AG08396 (cell line): ENCODE results near the gene PRPH.
"Not testable (repeated sequence)": the region's sequence is repeated elsewhere in the genome, so short reads cannot be mapped to it uniquely, and the experiment has no call there.

Source experiments
- DNase-seq: peaks from one replicate; pipeline ENCODE4 v3.0.0; 2012; ENCODE audit warnings: low spot score, mixed read lengths

Gene PRPH

DNA sequence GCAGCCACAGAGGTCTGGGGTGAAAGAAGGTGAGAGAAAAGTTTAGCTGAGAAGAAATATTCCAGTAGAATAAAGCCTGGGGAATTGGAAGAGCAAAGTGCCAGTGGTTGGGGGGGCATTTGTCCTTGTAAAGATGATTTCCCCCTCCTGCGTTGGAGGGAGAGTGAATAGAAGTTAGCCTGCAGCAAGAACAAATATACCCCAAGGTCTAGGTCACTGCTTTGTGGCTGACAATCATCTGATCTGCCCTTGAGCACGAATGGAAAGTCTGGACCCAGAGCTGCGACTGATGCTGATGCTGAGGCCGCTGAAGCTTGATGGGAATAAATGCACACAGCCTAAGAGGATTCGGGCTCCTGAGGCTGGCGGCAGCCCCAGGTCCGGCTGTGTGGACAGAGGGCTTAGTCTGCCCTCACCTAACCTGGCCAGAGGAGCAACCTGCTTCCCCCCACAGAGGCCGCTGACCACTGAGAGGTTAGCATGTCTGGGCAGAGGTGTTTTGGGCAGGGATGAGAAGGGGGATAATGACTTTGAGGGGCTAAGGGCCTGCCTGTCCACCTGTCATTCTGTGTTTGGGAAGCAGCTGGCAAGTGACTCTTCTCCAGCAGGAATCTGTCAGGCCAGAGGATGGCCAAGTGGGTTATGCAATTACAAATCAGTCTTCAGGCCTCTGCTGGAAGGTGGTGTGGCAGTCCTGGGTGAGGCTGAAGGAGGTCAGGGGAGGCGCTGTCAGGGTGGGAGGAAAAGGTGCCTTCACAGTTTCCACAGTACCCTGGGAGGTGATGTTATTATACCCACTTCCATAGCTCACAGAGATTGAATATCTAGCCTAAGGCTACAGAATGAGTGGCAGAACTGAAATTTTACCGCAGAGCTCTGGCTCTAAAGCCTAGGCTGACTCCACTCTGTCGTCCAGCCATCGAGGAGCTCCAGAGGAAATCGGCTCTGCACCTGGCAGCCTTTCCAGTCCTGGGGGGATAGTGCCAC is 18.4 kb upstream of the PRPH start:
- DNase-seq, result no peak

DNA sequence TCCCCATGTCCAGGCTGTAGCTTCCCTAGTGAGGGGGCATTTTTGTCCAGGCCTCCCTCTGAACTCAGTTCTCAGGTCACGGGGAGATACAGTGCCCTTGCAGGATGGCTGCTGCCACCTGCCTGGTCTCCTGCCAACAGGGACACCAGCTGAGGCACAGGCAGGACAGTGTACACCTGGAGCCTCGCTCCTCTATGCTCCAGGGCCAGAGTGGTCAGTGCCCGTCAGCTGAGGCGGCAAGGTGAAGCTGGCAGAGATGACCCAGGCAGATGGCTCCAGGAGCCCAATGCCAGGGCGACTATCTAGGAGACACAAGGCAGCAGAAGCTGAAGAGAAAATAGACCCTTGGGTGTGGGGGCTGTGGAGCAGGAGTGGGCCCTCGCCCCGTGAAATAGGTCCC is 17.5 kb upstream of the PRPH start:
- no peak for DNase-seq

DNA sequence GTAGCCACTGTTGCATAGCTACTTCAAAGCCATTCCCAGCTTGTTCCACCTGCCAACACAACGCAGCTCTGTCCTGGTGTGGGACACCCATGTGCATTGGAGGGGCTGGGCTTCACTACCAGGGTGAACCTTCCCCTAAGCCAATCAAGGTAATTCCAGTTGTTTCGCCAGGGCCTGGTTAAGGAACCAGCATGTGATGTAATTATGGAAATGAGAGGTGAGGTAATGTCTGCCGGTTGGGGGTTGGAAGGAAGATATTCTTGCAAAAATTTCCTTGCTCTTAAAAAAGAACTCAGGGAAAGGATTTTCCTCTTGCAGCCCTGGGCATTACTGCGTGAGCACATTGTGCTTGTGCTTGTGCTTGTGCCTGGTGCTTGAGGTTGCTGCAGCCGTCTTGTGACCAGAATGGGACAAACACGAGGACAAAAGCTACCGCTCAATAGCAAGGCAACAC is 15.2 kb upstream of the PRPH start:
- DNase-seq, result no peak

DNA sequence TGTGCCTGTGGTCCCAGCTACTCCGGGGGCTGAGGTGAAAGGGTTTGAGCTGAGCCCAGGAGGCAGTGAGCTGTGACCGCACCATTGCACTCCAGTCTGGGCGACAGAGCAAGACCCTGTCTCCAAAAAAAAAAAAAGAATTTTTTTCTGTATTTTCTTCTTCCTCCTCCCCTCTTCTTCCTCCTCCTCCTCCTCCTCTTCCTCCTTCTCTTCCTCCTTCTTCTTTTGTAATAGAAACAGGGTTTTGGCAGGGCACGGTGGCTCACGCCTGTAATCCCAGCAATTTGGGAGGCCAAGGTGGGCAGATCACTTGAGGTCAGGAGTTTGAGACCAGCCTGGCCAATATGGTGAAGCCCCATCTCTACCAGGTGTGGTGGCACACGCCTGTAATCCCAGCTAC is 14.4 kb upstream of the PRPH start:
- not testable (repeated sequence) for DNase-seq

DNA sequence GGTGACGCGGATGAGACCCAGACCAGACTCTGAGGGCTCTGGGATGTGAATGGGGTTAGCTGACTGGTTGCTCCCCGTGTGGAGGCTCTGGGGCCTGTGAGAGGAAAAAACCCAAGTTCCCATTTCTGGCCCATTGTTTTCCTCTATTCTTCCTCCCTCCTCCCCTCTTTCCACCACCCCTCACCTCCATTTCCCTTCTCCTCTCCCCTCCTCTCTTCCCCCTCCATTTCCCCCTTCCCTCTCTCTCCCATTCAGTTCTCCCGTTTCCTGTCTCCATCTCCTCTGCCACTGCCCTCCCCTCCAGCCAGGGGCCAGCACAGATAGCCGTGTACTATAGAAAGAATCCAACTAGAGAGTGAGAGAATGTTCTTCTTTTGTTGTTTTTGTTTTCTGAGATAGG is 12.6 kb upstream of the PRPH start:
- DNase-seq, result no peak

DNA sequence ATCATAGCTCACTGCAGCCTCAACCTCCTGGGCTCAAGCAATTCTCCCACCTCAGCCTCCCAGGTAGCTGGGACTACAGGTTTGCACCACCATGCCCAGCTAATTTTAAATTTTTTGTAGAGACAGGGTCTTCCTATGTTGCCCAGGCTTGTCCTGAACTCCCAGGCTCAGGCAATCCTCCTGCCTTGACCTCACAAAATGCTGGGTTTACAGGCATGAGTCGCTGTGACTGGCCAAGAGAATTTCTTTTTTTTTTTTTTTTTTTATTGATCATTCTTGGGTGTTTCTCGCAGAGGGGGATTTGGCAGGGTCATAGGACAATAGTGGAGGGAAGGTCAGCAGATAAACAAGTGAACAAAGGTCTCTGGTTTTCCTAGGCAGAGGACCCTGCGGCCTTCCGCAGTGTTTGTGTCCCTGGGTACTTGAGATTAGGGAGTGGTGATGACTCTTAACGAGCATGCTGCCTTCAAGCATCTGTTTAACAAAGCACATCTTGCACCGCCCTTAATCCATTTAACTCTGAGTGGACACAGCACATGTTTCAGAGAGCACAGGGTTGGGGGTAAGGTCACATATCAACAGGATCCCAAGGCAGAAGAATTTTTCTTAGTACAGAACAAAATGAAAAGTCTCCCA is 12.1 kb upstream of the PRPH start:
- not testable (repeated sequence) for DNase-seq

DNA sequence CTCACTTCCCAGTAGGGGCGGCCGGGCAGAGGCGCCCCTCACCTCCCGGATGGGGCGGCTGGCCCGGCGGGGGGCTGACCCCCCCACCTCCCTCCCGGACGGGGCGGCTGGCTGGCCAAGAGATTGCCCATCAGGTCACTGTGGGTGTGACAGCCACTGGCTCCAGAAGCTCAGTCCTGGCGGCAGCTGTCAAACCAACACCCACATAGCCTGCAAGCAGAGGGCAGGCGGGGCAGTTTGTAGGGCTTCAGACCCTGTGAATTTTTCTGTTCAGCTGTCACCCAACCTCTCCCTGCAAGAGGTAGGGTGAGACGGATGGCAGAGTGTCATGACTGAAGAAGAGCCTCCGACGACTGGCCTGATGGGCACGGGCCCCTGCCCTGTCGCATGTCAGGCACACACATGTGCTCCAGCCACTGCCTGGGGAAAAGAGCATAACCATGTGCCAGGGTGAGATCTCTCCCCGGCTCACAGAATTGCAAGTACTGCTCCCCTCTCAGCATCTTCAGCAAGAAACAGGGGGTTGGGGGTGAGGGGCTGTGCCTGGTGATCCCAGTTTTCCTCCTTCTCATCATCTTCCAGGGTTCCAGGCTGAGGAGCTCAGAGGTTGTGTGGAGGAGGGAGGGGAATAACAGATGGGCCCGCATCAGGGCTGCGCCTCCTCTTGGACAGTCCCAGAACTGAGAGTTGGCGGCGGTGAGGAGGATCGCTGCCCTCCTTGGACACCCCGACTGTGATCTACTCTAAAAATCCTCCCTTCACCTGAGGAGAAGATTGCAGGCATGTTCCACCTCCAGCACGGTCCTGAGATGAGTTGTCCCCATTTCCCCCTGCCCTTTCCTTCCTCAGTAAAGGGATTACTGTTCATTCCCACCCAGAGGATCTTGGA is 11.2 kb upstream of the PRPH start:
- no peak for DNase-seq

GRCh38 chr12:49284672-49285071 is 10.3 kb upstream of the PRPH start:
- DNase-seq, result no peak

DNA sequence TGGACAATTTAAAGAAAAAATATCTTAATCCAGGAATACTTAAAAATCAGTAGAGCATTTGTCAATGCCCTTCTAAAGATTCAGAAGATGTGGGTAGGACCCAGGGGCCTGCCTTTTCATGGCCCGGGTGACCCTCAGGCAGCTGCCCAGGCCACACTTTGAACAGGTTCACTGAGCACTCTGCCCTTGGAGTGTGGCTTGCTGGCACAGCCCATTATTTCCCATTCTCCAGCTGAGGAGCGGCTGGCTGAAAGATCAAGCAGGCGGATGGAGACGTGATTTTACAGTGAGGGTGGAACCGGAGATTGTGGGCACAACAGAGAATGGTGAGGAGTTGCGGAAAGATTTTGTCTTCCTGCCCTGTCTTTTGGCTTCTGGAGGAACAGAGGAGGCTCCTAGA is 7.1 kb upstream of the PRPH start:
- DNase-seq, result no peak

DNA sequence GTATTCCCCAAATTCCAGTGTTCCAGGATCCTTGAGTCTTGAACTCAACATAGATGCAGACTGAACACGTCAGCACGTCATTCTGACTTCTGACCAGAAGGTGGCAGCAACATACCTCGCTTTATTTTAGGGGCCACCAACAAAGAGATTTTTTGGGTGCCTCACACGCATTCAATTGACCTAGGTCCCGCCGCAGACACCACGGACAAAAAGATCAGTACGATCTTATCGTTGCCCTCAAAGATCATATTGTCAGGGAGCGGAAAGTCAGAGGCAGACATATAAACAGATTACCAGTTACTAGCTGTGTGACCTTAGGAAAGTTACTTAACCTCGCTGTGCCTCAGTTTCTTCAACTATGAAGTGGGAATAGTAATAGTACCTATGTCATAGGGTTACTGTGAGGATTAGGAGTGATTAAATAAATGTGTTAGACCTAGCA is 6.5 kb upstream of the PRPH start:
- peak; percentile 82 for DNase-seq

DNA sequence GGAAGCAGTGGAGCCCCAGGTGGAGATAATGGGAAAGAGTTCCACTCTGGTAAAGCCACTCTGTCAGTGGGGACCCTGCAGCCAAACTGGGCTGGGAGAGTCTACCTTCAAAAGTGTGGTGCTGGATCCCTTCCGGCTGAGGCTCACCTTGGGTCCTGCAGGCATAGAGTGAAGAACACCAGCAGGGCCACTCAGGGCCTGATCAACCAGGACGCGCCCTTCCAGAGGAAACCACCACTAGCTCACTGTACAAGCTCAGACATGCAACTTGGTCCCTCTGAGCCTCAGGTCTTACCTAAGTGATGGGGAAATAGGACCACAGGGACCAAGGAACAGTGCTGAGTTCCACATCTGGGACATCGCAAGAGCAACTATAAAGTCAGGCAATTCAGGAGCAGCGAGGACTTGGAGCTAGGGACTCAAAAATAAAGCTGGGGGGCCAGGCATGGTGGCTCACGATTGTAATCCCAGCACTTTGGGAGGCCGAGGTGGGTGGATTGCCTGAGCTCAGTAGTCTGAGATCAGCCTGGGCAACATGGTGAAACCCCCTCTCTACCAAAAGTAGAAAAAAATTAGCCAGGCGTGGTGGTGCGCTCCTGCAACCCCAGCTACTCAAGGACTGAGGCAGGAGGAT is 5.9 kb upstream of the PRPH start:
- DNase-seq, result no peak

DNA sequence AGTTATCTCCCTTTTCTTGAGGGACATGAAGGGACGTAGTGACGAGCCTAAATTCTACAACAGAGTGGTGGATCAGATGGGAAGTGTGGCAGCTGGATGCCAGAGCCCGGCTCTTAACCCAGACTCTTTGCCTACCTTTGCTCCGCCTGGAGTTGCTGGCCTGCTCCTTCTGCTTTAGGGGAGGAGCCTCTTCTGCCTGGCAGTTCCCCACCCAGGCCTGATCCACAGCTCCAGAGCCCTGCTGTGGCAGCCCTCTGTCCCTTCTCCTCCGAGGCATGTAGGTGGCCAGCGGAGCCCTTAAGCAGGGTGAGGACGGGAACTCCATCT is 2.3 kb upstream of the PRPH start:
- DNase-seq, result no peak

DNA sequence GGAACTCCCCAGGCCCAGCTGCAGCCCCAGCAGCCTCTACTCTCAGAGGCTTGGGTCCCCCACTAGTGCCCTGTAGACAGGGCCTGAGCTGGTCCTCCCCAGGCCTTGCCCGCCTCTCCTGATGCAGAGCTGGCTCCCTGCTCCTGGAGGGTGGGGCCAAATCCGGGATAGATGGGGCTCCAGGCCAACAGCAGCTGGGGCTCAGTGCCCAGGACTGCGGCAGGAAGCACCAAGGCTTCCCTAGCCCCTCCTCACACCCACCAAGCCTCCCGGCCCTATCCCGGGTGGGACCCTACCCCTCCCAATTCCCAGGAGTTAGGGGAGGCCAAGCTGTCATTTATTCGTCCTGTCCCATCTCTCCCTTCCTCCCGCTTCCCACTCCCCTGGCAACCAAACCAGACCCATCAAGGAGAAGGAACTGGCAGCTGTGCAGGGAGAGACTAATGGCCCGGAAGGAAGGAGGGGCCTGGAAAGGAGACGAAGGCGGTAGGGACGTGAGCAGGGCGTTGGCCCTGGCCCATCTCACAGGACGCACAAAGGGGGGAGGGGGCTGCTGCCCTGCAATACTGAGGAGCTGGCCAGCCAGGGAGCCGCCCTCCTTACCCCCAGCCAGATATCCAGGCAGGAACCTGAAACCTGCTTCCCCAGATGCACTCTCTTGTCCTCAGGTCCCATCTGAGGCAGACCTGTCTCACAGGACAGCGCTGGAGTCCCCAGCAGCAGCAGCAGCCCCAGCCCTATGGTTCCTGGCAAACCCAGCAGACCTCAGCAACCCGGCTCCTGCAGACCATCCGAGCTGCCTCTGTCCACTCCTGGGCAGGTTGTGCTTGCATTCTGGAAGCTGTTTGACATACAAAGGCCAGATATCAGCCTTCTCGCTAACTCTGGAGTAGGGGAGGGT is 1.6 kb upstream of the PRPH start:
- no peak for DNase-seq

- DNase-seq, result no peak
Measured at GRCh38 chr12:49294086-49294803, 702 bp upstream of the PRPH start.

- DNase-seq, result no peak
Measured at GRCh38 chr12:49294804-49295081, 204 bp upstream of the PRPH start.

DNA sequence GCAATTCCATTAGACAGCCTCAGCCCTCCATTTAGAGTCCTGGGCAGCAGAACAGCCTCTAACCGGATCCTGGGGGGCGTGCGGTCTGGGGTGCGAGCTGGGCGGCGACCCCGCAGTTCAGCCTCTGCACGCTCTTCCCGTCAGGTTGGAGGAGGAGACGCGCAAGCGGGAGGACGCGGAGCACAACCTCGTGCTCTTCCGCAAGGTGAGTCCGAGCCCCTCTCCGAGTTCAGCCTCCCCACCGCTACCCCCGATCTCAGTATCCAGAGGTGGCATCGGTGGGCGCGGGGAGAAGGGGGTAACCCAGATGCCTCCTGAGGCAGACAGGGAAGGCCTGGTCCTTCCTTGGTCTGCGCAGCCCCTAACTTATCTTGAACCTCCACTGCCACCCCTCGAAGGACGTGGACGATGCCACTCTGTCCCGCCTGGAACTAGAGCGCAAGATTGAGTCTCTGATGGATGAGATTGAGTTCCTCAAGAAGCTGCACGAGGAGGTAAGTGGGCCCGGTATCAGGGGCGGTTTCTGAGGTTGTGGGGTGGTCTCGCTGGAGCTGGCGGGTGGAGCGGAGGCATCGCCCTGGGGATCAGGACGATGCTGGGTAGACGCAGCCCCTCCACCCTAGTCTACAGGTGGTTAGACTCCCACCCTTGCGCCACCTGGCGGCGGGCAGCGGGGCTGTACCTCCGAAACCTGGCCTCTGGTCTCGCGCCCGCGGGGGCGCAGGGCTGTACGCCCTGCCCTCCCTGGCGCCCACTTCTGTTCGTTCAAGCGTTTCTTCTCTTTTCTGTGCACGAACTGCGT is 1.3 kb downstream of the PRPH start:
- peak; percentile 70 for DNase-seq

GRCh38 chr12:49296836-49297694 is 2.1 kb downstream of the PRPH start:
- no peak for DNase-seq

GRCh38 chr12:49297695-49298060 is 2.7 kb downstream of the PRPH start:
- DNase-seq, result no peak

GRCh38 chr12:49298160-49298559 is 3.2 kb downstream of the PRPH start:
- no peak for DNase-seq
